PC-9 (cell line): ENCODE results near the gene ANLN. TPM values are rescaled to one million over a fixed set of nuclear protein-coding genes. Genes with fewer than 3 reads are reported as not detected.

Source experiments
- BruUV-seq: library from RNA; stranded (reverse); fragments of 400-500 nt; replicated peaks from 2 replicates; lab custom pipeline; 2021; lab: Mats Ljungman, UMichigan
- CTCF ChIA-PET: fragments of 300-600 bp; sonication (Branson Sonifier 250); formaldehyde crosslinking; loops from one replicate; lab custom pipeline; 2022; ENCODE audit warnings: antibody characterized with exemption; lab: Charles Lee
- POLR2A ChIA-PET: fragments of 300-600 bp; sonication (Branson Sonifier 250); formaldehyde crosslinking; loops from one replicate; lab custom pipeline; 2022; ENCODE audit warnings: antibody characterized with exemption; ENCODE audit not compliant: unreplicated experiment; lab: Charles Lee
- DNase-seq, 2 experiments: peaks; one replicate each; pipeline versions ENCODE4 v3.0.0 to v3.0.0-alpha.2; 2015 to 2022; ENCODE audit warnings: mixed read lengths in 1 of 2
- H2AFZ ChIP-seq: fragments of 200-600 bp; sonication (generic); 2 replicates; pipeline ENCODE4 v1.8.1; 2017; ENCODE audit warnings: antibody characterized with exemption
- H3F3A ChIP-seq: fragments of 200-600 bp; sonication (generic); 2 replicates; pipeline ENCODE4 v1.8.1; 2017; ENCODE audit warnings: antibody characterized with exemption, mild to moderate bottlenecking, low read depth; ENCODE audit not compliant: insufficient read depth
- H3K27ac ChIP-seq: fragments of 200-600 bp; sonication (generic); 2 replicates; pipeline ENCODE4 v1.6.1; 2016; ENCODE audit warnings: mixed run types
- H3K27me3 ChIP-seq: fragments of 200-600 bp; sonication (generic); 2 replicates; pipeline ENCODE4 v1.6.1; 2016; ENCODE audit warnings: low read depth, mixed run types; ENCODE audit not compliant: insufficient read depth
- H3K36me3 ChIP-seq: fragments of 200-600 bp; sonication (generic); 2 replicates; pipeline ENCODE4 v1.6.1; 2016; ENCODE audit warnings: low read depth, mixed run types
- H3K4me1 ChIP-seq: fragments of 200-600 bp; sonication (generic); replicated peaks from 2 replicates; pipeline ENCODE4 v1.6.1; 2016; ENCODE audit warnings: mixed run types; ENCODE audit not compliant: insufficient read depth
- H3K4me2 ChIP-seq: fragments of 200-600 bp; sonication (generic); 2 replicates; pipeline ENCODE4 v1.6.1; 2017; ENCODE audit warnings: mixed run types
- H3K4me3 ChIP-seq: fragments of 200-600 bp; sonication (generic); 2 replicates; pipeline ENCODE4 v1.6.1; 2016; ENCODE audit warnings: mixed run types
- H3K79me2 ChIP-seq: fragments of 200-600 bp; sonication (generic); 2 replicates; pipeline ENCODE4 v1.6.1; 2017; ENCODE audit warnings: low read depth, mixed run types
- H3K9me2 ChIP-seq: fragments of 200-600 bp; sonication (generic); 2 replicates; pipeline ENCODE4 v1.8.1; 2017; ENCODE audit warnings: mild to moderate bottlenecking; ENCODE audit not compliant: insufficient read depth
- H3K9me3 ChIP-seq: fragments of 200-600 bp; sonication (generic); 2 replicates; pipeline ENCODE4 v1.8.1; 2016; ENCODE audit warnings: low read depth; ENCODE audit not compliant: insufficient read depth
- H4K20me1 ChIP-seq: fragments of 200-600 bp; sonication (generic); 2 replicates; pipeline ENCODE4 v1.8.1; 2017; ENCODE audit not compliant: insufficient read depth
- EZH2 ChIP-seq: fragments of 200-600 bp; sonication (generic); IDR thresholded peaks from 2 replicates; pipeline ENCODE4 v1.8.0; 2017; ENCODE audit warnings: antibody characterized with exemption, low read depth
- intact Hi-C: fragments of 100-400 bp; cut with micrococcal nuclease; formaldehyde crosslinking; loops from one replicate; pipeline ENCODE4 v1.10.0; 2022; ENCODE audit not compliant: unreplicated experiment
- total RNA-seq: library from RNA; stranded (reverse); gene quantifications from 2 replicates; pipeline ENCODE4 v1.2.3, GENCODE V29; 2021
- TF ChIP-seq, protein P1 (sequence below): fragments of 200-600 bp; sonication (generic); conservative IDR thresholded peaks from 2 replicates; pipeline ENCODE4 v1.6.1; 2017; ENCODE audit warnings: mixed run types, antibody characterized with exemption, mild to moderate bottlenecking, moderate library complexity

Gene ANLN
- total RNA-seq, 1 experiment from 2014 or later: 262 TPM

DNA sequence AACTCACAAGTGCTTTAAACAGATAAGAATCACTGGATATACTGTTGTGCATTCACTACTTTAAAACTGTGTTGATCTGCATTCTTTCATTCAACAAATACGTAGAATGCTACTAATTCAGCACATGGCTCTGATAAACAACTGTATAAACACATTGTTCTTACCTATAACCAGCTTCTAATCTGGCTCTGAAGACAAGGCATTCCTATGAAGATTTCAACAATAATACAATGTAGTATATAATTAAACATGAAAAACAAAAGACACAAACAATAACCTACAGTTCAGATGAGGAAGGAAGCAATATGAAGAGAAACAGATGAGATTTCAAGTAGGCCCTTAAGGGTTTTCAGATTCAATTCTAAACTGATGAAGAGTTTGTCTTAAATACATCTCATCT lies 31.1 kb upstream of the ANLN start:
- no peak for TF ChIP-seq EZH2
- TF ChIP-seq, protein P1, sequence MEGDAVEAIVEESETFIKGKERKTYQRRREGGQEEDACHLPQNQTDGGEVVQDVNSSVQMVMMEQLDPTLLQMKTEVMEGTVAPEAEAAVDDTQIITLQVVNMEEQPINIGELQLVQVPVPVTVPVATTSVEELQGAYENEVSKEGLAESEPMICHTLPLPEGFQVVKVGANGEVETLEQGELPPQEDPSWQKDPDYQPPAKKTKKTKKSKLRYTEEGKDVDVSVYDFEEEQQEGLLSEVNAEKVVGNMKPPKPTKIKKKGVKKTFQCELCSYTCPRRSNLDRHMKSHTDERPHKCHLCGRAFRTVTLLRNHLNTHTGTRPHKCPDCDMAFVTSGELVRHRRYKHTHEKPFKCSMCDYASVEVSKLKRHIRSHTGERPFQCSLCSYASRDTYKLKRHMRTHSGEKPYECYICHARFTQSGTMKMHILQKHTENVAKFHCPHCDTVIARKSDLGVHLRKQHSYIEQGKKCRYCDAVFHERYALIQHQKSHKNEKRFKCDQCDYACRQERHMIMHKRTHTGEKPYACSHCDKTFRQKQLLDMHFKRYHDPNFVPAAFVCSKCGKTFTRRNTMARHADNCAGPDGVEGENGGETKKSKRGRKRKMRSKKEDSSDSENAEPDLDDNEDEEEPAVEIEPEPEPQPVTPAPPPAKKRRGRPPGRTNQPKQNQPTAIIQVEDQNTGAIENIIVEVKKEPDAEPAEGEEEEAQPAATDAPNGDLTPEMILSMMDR: no peak
- Histone ChIP-seq H3K27ac (no peak overlapping the region), H2AFZ (no peak overlapping the region), H3K4me2 (no peak overlapping the region), H3K9me3 (no peaks in the 10 kb centered on the region), H4K20me1 (no peaks in the 10 kb centered on the region), H3K36me3 (no peaks in the 10 kb centered on the region), H3F3A (peaks cover 3% of the 10 kb centered on the region; the same call in 1 of the 2 replicates), H3K9me2 (no peaks in the 10 kb centered on the region; the same call in 1 of the 2 replicates), H3K79me2 (no peaks in the 10 kb centered on the region), H3K4me1 (no peaks in the 10 kb centered on the region), H3K27me3 (no peaks in the 10 kb centered on the region), H3K4me3 (no peak overlapping the region)
- intact Hi-C loops: no loop called here
- CTCF ChIA-PET: interaction anchor here (0.6 to 0.7 kb wide), 2 partner anchors 25 to 70 kb away, joined by 4 to 6 read pairs; no protein-coding TSS in a partner anchor
- POLR2A ChIA-PET: no interaction called here
- DNase-seq: no peak
- BruUV-seq: no TSS peak

DNA sequence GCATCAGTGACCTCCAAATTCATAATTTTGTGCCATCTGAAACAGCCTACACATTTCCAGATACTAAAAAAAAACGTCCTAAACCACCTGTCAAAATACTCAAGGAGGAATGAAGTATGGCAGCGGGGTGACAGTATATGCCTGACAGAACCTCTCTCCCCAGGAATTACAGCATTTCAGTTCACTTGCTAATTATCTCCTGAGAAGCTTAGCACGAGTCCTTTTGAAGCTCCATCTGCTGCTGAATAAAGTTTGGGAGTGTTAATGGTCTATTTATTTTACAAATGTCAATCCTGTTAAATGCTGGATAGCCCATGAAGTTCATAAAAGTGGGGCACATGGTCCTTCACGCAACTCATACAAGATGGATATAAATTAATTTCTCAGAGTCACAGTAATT lies 29.4 kb upstream of the ANLN start:
- TF ChIP-seq EZH2: no peak
- TF ChIP-seq, protein P1: no peak
- H3F3A ChIP-seq: peaks cover 3% of the 10 kb centered on the region; the same call in 1 of the 2 replicates
- no peaks in the 10 kb centered on the region for H3K36me3 ChIP-seq
- no peak overlapping the region for H3K27ac ChIP-seq
- H3K9me3 ChIP-seq: no peaks in the 10 kb centered on the region
- H2AFZ ChIP-seq: no peak overlapping the region
- H3K9me2 ChIP-seq: no peaks in the 10 kb centered on the region
- CTCF ChIA-PET: interaction anchor here (0.5 kb wide), 1 partner anchor 14 kb away, joined by 6 read pairs; no protein-coding TSS in a partner anchor
- POLR2A ChIA-PET: no interaction called here
- DNase-seq: no peak
- no peak overlapping the region for H3K4me2 ChIP-seq
- H3K4me1 ChIP-seq: no peaks in the 10 kb centered on the region
- intact Hi-C loops: loop anchor here (10.0 kb wide), 1 partner anchor 165 kb away; no protein-coding TSS in a partner anchor
- no TSS peak for BruUV-seq
- H3K4me3 ChIP-seq: no peak overlapping the region
- no peaks in the 10 kb centered on the region for H4K20me1 ChIP-seq
- no peaks in the 10 kb centered on the region for H3K79me2 ChIP-seq
- no peaks in the 10 kb centered on the region for H3K27me3 ChIP-seq

DNA sequence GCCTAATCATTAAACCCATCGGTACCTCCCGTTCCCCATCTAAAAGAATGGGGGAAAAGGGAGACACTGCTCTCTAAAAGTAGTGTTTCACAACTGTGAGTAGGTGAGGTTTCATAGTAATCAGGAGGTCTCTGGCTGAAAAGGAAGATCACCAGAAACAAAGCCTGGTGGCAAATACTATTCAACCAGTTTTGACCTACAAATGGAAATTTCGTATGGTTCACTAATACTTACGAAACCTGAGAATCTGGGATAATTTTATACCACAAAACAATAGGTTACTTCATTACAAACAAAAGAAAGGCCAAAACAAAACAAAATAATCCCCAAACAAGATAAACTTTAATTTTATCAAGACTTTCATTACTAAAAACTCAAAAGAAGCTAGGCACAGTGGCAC lies 28.4 kb upstream of the ANLN start:
- Histone ChIP-seq H3K79me2 (no peaks in the 10 kb centered on the region), H3K27ac (no peak overlapping the region), H3F3A (peaks cover 3% of the 10 kb centered on the region; the same call in 1 of the 2 replicates), H2AFZ (no peak overlapping the region), H3K4me2 (no peak overlapping the region), H3K27me3 (no peaks in the 10 kb centered on the region), H4K20me1 (no peaks in the 10 kb centered on the region), H3K4me1 (peaks cover 5% of the 10 kb centered on the region), H3K9me3 (no peaks in the 10 kb centered on the region), H3K36me3 (no peaks in the 10 kb centered on the region), H3K4me3 (no peak overlapping the region), H3K9me2 (no peaks in the 10 kb centered on the region)
- CTCF ChIA-PET: no interaction called here
- POLR2A ChIA-PET: interaction anchor here (0.6 kb wide), 1 partner anchor 33 kb away, joined by 7 read pairs; no protein-coding TSS in a partner anchor
- BruUV-seq: no TSS peak
- TF ChIP-seq, protein P1: no peak
- TF ChIP-seq EZH2: no peak
- intact Hi-C loops: loop anchor here (10.0 kb wide), 1 partner anchor 164 kb away; no protein-coding TSS in a partner anchor
- no peak for DNase-seq
